HepG2 (cell line): ENCODE results near the gene TGM4.

Experiments
- CBX5 ChIP-seq: sonication (generic); formaldehyde crosslinking; IDR thresholded peaks from 2 replicates; pipeline ENCODE4 v1.4.0; 2020; ENCODE audit warnings: missing genetic modification reagents, borderline replicate concordance
- EZH2 ChIP-seq: conservative IDR thresholded peaks from 2 replicates; pipeline ENCODE4 v1.6.1; 2012; ENCODE audit warnings: mild to moderate bottlenecking, low read depth, low read length, moderate library complexity
- ZNF274 ChIP-seq: sonication (generic); formaldehyde crosslinking; IDR thresholded peaks from 2 replicates; pipeline ENCODE4 v1.5.1; 2020; ENCODE audit warnings: mild to moderate bottlenecking, missing genetic modification reagents
- TF ChIP-seq, protein P1 (sequence below): sonication (generic); formaldehyde crosslinking; IDR thresholded peaks from 2 replicates; pipeline ENCODE4 v1.5.0; 2020; ENCODE audit warnings: mild to moderate bottlenecking, missing genetic modification reagents, moderate library complexity

DNA sequence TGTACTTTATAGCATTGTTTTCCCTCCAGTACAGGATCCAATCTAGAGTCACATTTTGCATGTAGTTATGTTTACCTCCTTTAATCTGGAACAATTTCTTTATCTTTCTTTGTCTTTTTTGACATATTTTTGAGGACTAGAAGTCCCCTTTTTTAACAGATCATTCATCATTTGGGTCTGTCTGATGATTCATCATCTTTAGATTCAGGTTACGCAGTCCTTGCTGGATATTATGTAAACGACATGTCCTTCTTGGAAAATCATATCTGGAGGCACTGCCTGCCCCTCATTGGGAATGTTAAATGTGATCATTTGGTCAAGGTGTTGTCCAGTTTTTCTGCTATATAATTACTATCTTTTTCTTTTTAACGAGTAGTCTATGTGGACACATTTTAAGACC, 18.3 kb downstream of the TGM4 start:
- TF ChIP-seq CBX5 (no peak), ZNF274 (CRISPR knock-in tag) (no peak), EZH2 (no peak)
- TF ChIP-seq, protein P1, sequence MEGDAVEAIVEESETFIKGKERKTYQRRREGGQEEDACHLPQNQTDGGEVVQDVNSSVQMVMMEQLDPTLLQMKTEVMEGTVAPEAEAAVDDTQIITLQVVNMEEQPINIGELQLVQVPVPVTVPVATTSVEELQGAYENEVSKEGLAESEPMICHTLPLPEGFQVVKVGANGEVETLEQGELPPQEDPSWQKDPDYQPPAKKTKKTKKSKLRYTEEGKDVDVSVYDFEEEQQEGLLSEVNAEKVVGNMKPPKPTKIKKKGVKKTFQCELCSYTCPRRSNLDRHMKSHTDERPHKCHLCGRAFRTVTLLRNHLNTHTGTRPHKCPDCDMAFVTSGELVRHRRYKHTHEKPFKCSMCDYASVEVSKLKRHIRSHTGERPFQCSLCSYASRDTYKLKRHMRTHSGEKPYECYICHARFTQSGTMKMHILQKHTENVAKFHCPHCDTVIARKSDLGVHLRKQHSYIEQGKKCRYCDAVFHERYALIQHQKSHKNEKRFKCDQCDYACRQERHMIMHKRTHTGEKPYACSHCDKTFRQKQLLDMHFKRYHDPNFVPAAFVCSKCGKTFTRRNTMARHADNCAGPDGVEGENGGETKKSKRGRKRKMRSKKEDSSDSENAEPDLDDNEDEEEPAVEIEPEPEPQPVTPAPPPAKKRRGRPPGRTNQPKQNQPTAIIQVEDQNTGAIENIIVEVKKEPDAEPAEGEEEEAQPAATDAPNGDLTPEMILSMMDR (CRISPR knock-in tag): no peak
